ENCODE measurements around the gene QRFP.

DNA sequence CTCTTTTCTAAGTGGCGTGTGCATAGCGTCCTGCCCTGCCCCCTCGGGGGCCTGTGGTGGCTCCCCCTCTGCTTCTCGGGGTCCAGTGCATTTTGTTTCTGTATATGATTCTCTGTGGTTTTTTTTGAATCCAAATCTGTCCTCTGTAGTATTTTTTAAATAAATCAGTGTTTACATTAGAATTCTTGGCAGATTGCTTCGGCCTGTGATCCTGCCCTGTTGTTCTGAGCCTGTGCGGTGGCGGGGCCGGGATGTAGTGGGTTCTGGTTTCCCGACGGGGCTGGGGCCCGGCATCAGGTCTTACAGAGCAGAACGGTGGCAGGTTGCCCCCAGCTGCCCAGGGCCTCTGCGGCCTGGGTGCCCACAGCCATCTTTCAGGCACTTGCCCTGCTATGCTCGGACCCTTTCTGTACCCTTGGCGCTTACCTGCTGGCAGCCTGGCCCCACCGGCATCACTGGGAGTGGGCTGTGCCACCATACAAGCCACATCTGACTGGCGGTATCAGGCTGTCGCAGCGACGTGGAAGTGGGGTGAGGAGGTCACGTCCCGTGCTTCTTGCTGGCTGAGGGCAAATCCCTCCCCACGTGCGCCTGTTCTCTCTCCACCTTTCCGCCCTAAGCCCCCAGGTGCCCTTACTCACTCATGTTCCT is 9.0 kb downstream of the QRFP start:
- TF ChIP-seq, protein P1, sequence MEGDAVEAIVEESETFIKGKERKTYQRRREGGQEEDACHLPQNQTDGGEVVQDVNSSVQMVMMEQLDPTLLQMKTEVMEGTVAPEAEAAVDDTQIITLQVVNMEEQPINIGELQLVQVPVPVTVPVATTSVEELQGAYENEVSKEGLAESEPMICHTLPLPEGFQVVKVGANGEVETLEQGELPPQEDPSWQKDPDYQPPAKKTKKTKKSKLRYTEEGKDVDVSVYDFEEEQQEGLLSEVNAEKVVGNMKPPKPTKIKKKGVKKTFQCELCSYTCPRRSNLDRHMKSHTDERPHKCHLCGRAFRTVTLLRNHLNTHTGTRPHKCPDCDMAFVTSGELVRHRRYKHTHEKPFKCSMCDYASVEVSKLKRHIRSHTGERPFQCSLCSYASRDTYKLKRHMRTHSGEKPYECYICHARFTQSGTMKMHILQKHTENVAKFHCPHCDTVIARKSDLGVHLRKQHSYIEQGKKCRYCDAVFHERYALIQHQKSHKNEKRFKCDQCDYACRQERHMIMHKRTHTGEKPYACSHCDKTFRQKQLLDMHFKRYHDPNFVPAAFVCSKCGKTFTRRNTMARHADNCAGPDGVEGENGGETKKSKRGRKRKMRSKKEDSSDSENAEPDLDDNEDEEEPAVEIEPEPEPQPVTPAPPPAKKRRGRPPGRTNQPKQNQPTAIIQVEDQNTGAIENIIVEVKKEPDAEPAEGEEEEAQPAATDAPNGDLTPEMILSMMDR (IDR thresholded peaks at IDR 0.05) = no peak
- no peak for TF ChIP-seq POLR2A (IDR thresholded peaks at IDR 0.05)
